DND-41 (cell line): ENCODE measurements around the gene DAB1.

ENCODE experiments used
- ATAC-seq: fragments of 200-7000 bp; cut with Tn5 transposase; 3 replicates; pipeline ENCODE4 v1.9.1; 2021; ENCODE audit warnings: low read depth; ENCODE audit not compliant: insufficient read depth
- DNase-seq: peaks from one replicate; pipeline ENCODE4 v3.0.0-alpha.2; 2020
- H2AFZ ChIP-seq: 2 replicates; pipeline ENCODE4 v1.6.0; 2012; ENCODE audit warnings: low read depth, low read length
- H3K27ac ChIP-seq: 2 replicates; pipeline ENCODE4 v1.5.1; 2012; ENCODE audit warnings: low read length, inconsistent platforms
- H3K27me3 ChIP-seq: fragments of 200-600 bp; sonication (generic); 2 replicates; pipeline ENCODE4 v1.6.0; 2012; ENCODE audit warnings: low read length, mild to moderate bottlenecking, inconsistent platforms; ENCODE audit not compliant: insufficient read depth, poor library complexity
- H3K36me3 ChIP-seq: 2 replicates; pipeline ENCODE4 v1.5.1; 2012; ENCODE audit warnings: low read length, inconsistent platforms; ENCODE audit not compliant: insufficient read depth
- H3K4me1 ChIP-seq: 2 replicates; pipeline ENCODE4 v1.5.1; 2012; ENCODE audit warnings: mild to moderate bottlenecking, low read length; ENCODE audit not compliant: insufficient read depth
- H3K4me2 ChIP-seq: 2 replicates; pipeline ENCODE4 v1.6.0; 2012; ENCODE audit warnings: mild to moderate bottlenecking, moderate library complexity, low read length, inconsistent platforms; ENCODE audit not compliant: insufficient read depth
- H3K4me3 ChIP-seq, 2 experiments: fragments of 200-600 bp in 1 of 2; shearing (Covaris generic) in 1 of 2; 2 replicates each; pipeline ENCODE4 v1.5.1; 2012 to 2016; ENCODE audit warnings: inconsistent platforms in 2 of 2, low read length in 2 of 2, mild to moderate bottlenecking in 2 of 2, low read depth in 1 of 2, moderate library complexity in 1 of 2
- H3K79me2 ChIP-seq: 2 replicates; pipeline ENCODE4 v1.6.0; 2012; ENCODE audit warnings: low read length, inconsistent platforms; ENCODE audit not compliant: insufficient read depth
- H3K9ac ChIP-seq: 2 replicates; pipeline ENCODE4 v1.6.0; 2012; ENCODE audit warnings: low read depth, mild to moderate bottlenecking, inconsistent platforms, low read length, moderate library complexity
- H3K9me3 ChIP-seq: 2 replicates; pipeline ENCODE4 v1.5.1; 2012; ENCODE audit warnings: low read length, moderate library complexity, mild to moderate bottlenecking, inconsistent platforms; ENCODE audit not compliant: insufficient read depth, severe bottlenecking
- H4K20me1 ChIP-seq: 2 replicates; pipeline ENCODE4 v1.6.0; 2012; ENCODE audit warnings: low read length; ENCODE audit not compliant: insufficient read depth
- CTCF ChIP-seq: IDR thresholded peaks from 2 replicates; pipeline ENCODE4 v1.5.1; 2012; ENCODE audit warnings: borderline replicate concordance, low read length, moderate library complexity, mild to moderate bottlenecking; ENCODE audit not compliant: poor library complexity, severe bottlenecking; ENCODE audit errors: extremely low read depth
- EZH2 ChIP-seq: IDR thresholded peaks from 3 replicates; pipeline ENCODE4 v1.6.1; 2012; ENCODE audit warnings: borderline replicate concordance, low read depth, mild to moderate bottlenecking, moderate library complexity, low read length, inconsistent platforms; ENCODE audit not compliant: severe bottlenecking

The DAB1 gene

GRCh38 chr1:57270927-57271698 is 152.7 kb downstream of the DAB1 start:
- Histone ChIP-seq H3K79me2 (no peaks in the 10 kb centered on the region), H3K27ac (no peak overlapping the region), H3K4me3 (no peak overlapping the region), H2AFZ (no peak overlapping the region), H3K36me3 (no peaks in the 10 kb centered on the region), H4K20me1 (no peaks in the 10 kb centered on the region), H3K9ac (no peak overlapping the region), H3K4me2 (no peak overlapping the region), H3K27me3 (peaks cover 7% of the 10 kb centered on the region), H3K9me3 (no peaks in the 10 kb centered on the region), H3K4me1 (no peaks in the 10 kb centered on the region)
- no peak for DNase-seq
- TF ChIP-seq CTCF: no peak
- no peak for TF ChIP-seq EZH2
- ATAC-seq: no peak

GRCh38 chr1:57269630-57270225 is 154.1 kb downstream of the DAB1 start:
- no peak for TF ChIP-seq CTCF
- no peak overlapping the region for H3K9ac ChIP-seq
- no peaks in the 10 kb centered on the region for H3K9me3 ChIP-seq
- H3K27ac ChIP-seq: no peak overlapping the region
- no peak overlapping the region for H2AFZ ChIP-seq
- no peaks in the 10 kb centered on the region for H3K36me3 ChIP-seq
- no peak for DNase-seq
- no peaks in the 10 kb centered on the region for H3K79me2 ChIP-seq
- H3K4me2 ChIP-seq: no peak overlapping the region
- H4K20me1 ChIP-seq: no peaks in the 10 kb centered on the region
- H3K27me3 ChIP-seq: peaks cover 3% of the 10 kb centered on the region
- ATAC-seq: no peak
- no peaks in the 10 kb centered on the region for H3K4me1 ChIP-seq
- H3K4me3 ChIP-seq: no peak overlapping the region

- H3K27ac ChIP-seq: no peak overlapping the region
- H3K4me1 ChIP-seq: no peaks in the 10 kb centered on the region
- H4K20me1 ChIP-seq: no peaks in the 10 kb centered on the region
- H3K4me3 ChIP-seq: no peak overlapping the region
- H3K79me2 ChIP-seq: no peaks in the 10 kb centered on the region
- no peak overlapping the region for H3K4me2 ChIP-seq
- peaks cover 3% of the 10 kb centered on the region for H3K27me3 ChIP-seq
- no peak overlapping the region for H2AFZ ChIP-seq
- H3K9me3 ChIP-seq: no peaks in the 10 kb centered on the region
- ATAC-seq: no peak
- no peak overlapping the region for H3K9ac ChIP-seq
- no peak for DNase-seq
- H3K36me3 ChIP-seq: no peaks in the 10 kb centered on the region
- TF ChIP-seq CTCF (no peak), EZH2 (no peak)
Measured at GRCh38 chr1:57265104-57265503, 158.8 kb downstream of the DAB1 start.
